Measurements from ENCODE around the gene MARK1.

DNA sequence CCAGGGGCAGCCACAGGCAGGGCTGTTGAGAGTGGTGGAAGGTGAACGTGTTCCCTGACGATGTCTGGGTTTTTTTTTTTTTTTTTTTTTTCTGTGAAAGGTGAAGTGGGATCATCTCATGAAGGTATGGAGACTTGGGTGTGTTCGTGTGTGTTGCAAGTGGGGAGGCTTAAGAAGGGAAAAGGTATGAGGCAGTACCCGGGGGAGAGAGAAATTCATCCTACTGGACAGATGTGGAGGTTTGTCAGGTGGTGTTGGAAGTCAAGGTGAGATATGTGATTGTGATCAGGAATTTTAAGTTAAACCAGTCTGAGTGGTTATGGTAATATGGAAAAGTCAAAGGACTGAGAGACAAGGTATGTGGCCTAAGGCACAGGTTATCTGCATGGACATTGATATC, 167.5 kb downstream of the MARK1 start:
- TF ChIP-seq, protein P1, sequence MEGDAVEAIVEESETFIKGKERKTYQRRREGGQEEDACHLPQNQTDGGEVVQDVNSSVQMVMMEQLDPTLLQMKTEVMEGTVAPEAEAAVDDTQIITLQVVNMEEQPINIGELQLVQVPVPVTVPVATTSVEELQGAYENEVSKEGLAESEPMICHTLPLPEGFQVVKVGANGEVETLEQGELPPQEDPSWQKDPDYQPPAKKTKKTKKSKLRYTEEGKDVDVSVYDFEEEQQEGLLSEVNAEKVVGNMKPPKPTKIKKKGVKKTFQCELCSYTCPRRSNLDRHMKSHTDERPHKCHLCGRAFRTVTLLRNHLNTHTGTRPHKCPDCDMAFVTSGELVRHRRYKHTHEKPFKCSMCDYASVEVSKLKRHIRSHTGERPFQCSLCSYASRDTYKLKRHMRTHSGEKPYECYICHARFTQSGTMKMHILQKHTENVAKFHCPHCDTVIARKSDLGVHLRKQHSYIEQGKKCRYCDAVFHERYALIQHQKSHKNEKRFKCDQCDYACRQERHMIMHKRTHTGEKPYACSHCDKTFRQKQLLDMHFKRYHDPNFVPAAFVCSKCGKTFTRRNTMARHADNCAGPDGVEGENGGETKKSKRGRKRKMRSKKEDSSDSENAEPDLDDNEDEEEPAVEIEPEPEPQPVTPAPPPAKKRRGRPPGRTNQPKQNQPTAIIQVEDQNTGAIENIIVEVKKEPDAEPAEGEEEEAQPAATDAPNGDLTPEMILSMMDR (conservative IDR thresholded peaks at IDR 0.05; ENCODE audit: low read length): no peak
- no peak for TF ChIP-seq EZH2phosphoT487 (IDR thresholded peaks at IDR 0.05; ENCODE audit: borderline replicate concordance, low read depth, low read length)
